ENCODE data around the gene GGT1.
"Not testable (repeated sequence)": the region's sequence is repeated elsewhere in the genome, so short reads cannot be mapped to it uniquely, and the experiment has no call there.

Gene GGT1

GRCh38 chr22:24602847-24603769 lies at the start of gene GGT1:
TSS of gene GGT1 (plus strand) at chr22:24603193. CDS start at chr22:24611082, 7,889 bp downstream.
- not testable (repeated sequence) for DNase-seq (ENCODE audit: low read depth)

GRCh38 chr22:24553597-24554312 lies 49.2 kb upstream of the GGT1 start:
- no peak for DNase-seq (ENCODE audit: low read depth)

GRCh38 chr22:24554313-24555164 lies 48.5 kb upstream of the GGT1 start, which contains the start of gene GUCD1:
TSS of gene GUCD1 (minus strand) at chr22:24555138. CDS start at chr22:24554991, 147 bp downstream.
- DNase-seq (ENCODE audit: low read depth): no peak

- peak; percentile 90 for DNase-seq (ENCODE audit: low read depth)
Observed at GRCh38 chr22:24555165-24556039, 47.6 kb upstream of the GGT1 start, which contains the start of gene SNRPD3. TSS of gene SNRPD3 (plus strand) at chr22:24555999. CDS start at chr22:24557675, 1,676 bp downstream.

GRCh38 chr22:24559471-24559870 lies 43.5 kb upstream of the GGT1 start:
- no peak for DNase-seq (ENCODE audit: low read depth)

GRCh38 chr22:24563246-24563645 lies 39.7 kb upstream of the GGT1 start:
- DNase-seq (ENCODE audit: low read depth): no peak

- DNase-seq (ENCODE audit: low read depth): no peak
Observed at GRCh38 chr22:24564376-24565058, 38.5 kb upstream of the GGT1 start.

- DNase-seq (ENCODE audit: low read depth): no peak
Observed at GRCh38 chr22:24565077-24565476, 37.9 kb upstream of the GGT1 start.

GRCh38 chr22:24566899-24567511 lies 36.0 kb upstream of the GGT1 start:
- DNase-seq (ENCODE audit: low read depth): no peak

- DNase-seq (ENCODE audit: low read depth): no peak
Observed at GRCh38 chr22:24567668-24568067, 35.3 kb upstream of the GGT1 start.

- no peak for DNase-seq (ENCODE audit: low read depth)
Observed at GRCh38 chr22:24571266-24571665, 31.7 kb upstream of the GGT1 start.

- DNase-seq (ENCODE audit: low read depth): no peak
Observed at GRCh38 chr22:24576778-24577177, 26.2 kb upstream of the GGT1 start.

GRCh38 chr22:24578355-24579257 lies 24.4 kb upstream of the GGT1 start:
- no peak for DNase-seq (ENCODE audit: low read depth)

- DNase-seq (ENCODE audit: low read depth): no peak
Observed at GRCh38 chr22:24579258-24579601, 23.8 kb upstream of the GGT1 start.

GRCh38 chr22:24580276-24580675 lies 22.7 kb upstream of the GGT1 start:
- DNase-seq (ENCODE audit: low read depth): peak; percentile 78

GRCh38 chr22:24582056-24582814 lies 20.8 kb upstream of the GGT1 start:
- no peak for DNase-seq (ENCODE audit: low read depth)

- no peak for DNase-seq (ENCODE audit: low read depth)
Observed at GRCh38 chr22:24583221-24584165, 19.5 kb upstream of the GGT1 start.

Measured in HS-5 (cell line).